KMS-11 (cell line): ENCODE measurements around the gene SLC1A2.

Experiments
- H2AFZ ChIP-seq: fragments of 200-600 bp; sonication (generic); 2 replicates; pipeline ENCODE4 v1.6.1; 2016; ENCODE audit warnings: antibody characterized with exemption, mixed run types, low read depth
- H3K27ac ChIP-seq: fragments of 200-600 bp; sonication (generic); 2 replicates; pipeline ENCODE4 v1.6.1; 2016; ENCODE audit warnings: mild to moderate bottlenecking, mixed run types
- H3K27me3 ChIP-seq: fragments of 200-600 bp; sonication (generic); 2 replicates; pipeline ENCODE4 v1.6.1; 2017; ENCODE audit warnings: mild to moderate bottlenecking, low read depth, mixed run types, moderate library complexity; ENCODE audit not compliant: insufficient read depth
- H3K36me3 ChIP-seq: fragments of 200-600 bp; sonication (generic); 2 replicates; pipeline ENCODE4 v1.6.1; 2017; ENCODE audit warnings: mild to moderate bottlenecking, mixed run types; ENCODE audit not compliant: insufficient read depth
- H3K4me1 ChIP-seq: fragments of 200-600 bp; sonication (generic); 2 replicates; pipeline ENCODE4 v1.6.1; 2016; ENCODE audit warnings: mild to moderate bottlenecking, low read depth, mixed run types; ENCODE audit not compliant: poor library complexity, severe bottlenecking
- H3K4me2 ChIP-seq: fragments of 200-600 bp; sonication (generic); 2 replicates; pipeline ENCODE4 v1.7.0; 2016; ENCODE audit warnings: mild to moderate bottlenecking, mixed run types
- H3K4me3 ChIP-seq: fragments of 200-600 bp; sonication (generic); IDR thresholded peaks from 2 replicates; pipeline ENCODE4 v1.6.1; 2017; ENCODE audit warnings: low read depth, low read length, mixed read lengths; ENCODE audit not compliant: insufficient read depth
- H3K79me2 ChIP-seq: fragments of 200-600 bp; sonication (generic); 2 replicates; pipeline ENCODE4 v1.6.1; 2016; ENCODE audit warnings: low read depth, mixed run types; ENCODE audit not compliant: insufficient read depth
- H3K9ac ChIP-seq: fragments of 200-600 bp; sonication (generic); 2 replicates; pipeline ENCODE4 v1.6.1; 2016; ENCODE audit warnings: mild to moderate bottlenecking, mixed run types
- H4K20me1 ChIP-seq: fragments of 200-600 bp; sonication (generic); 2 replicates; pipeline ENCODE4 v1.6.1; 2016; ENCODE audit warnings: mild to moderate bottlenecking, mixed run types; ENCODE audit not compliant: insufficient read depth
- TF ChIP-seq, protein P1 (sequence below): fragments of 200-600 bp; sonication (generic); conservative IDR thresholded peaks from 2 replicates; pipeline ENCODE4 v1.6.1; 2017; ENCODE audit warnings: low read depth, mild to moderate bottlenecking, antibody characterized with exemption, low read length, moderate library complexity, mixed read lengths

SLC1A2 gene

DNA sequence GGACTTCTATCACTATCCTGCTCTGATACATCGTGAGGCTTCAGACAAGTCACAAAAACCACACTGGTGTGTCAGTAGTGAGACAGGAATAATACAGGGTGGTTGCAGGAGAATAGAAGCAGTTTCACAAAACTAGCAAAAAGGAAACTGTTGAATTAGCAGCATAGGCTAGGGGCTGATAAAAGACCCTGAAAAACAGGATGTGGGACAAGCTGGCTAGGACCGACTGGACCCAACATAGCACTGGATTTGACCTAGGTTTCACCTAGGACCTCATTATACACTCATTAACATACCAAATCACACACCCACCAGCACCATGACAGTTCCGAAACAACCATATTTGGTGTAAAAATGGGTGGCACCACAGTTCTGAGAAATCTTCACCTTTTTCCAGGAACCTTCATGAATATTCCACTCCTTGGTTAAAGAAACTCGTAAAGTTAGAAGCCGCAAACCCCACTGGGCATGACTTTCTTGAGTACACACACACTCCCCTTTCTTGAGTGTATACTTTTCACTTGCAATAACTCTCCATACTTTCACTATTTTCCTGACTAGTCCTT is 76.2 kb downstream of the SLC1A2 start:
- peaks cover 4% of the 10 kb centered on the region for H3K4me1 ChIP-seq
- H2AFZ ChIP-seq = no peak overlapping the region
- no peaks in the 10 kb centered on the region for H4K20me1 ChIP-seq
- H3K36me3 ChIP-seq = no peaks in the 10 kb centered on the region
- no peaks in the 10 kb centered on the region for H3K27me3 ChIP-seq
- no peak overlapping the region for H3K27ac ChIP-seq
- H3K79me2 ChIP-seq = no peaks in the 10 kb centered on the region
- no peak overlapping the region; the same call in 1 of the 2 replicates for H3K4me2 ChIP-seq
- H3K4me3 ChIP-seq = no peak overlapping the region
- H3K9ac ChIP-seq = no peak overlapping the region
- TF ChIP-seq, protein P1, sequence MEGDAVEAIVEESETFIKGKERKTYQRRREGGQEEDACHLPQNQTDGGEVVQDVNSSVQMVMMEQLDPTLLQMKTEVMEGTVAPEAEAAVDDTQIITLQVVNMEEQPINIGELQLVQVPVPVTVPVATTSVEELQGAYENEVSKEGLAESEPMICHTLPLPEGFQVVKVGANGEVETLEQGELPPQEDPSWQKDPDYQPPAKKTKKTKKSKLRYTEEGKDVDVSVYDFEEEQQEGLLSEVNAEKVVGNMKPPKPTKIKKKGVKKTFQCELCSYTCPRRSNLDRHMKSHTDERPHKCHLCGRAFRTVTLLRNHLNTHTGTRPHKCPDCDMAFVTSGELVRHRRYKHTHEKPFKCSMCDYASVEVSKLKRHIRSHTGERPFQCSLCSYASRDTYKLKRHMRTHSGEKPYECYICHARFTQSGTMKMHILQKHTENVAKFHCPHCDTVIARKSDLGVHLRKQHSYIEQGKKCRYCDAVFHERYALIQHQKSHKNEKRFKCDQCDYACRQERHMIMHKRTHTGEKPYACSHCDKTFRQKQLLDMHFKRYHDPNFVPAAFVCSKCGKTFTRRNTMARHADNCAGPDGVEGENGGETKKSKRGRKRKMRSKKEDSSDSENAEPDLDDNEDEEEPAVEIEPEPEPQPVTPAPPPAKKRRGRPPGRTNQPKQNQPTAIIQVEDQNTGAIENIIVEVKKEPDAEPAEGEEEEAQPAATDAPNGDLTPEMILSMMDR = no peak

DNA sequence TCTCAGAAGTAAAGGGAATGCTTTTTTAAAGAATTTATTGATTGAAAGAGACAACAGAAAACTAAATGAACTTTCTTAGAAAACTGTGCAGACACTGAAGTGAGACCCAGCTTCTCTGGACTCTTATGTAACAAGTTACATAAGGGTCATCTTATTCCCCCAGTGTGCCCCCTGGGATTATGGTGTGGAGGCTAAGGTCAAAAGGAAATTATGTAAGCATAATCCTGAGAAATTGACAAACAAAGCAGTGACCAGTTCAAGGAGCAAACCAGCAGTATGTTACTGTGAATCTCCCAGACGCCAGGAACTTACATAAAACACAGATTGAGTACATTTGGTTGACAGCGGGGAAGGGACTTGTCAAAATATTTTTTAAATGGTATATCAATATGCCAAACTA is 78.6 kb downstream of the SLC1A2 start:
- Histone ChIP-seq H3K27me3 (no peaks in the 10 kb centered on the region), H3K79me2 (no peaks in the 10 kb centered on the region), H3K4me2 (no peak overlapping the region), H3K9ac (no peak overlapping the region), H3K4me1 (peaks cover 4% of the 10 kb centered on the region), H3K27ac (no peak overlapping the region), H3K4me3 (no peak overlapping the region), H2AFZ (no peak overlapping the region), H3K36me3 (no peaks in the 10 kb centered on the region), H4K20me1 (no peaks in the 10 kb centered on the region)
- TF ChIP-seq, protein P1 = no peak

DNA sequence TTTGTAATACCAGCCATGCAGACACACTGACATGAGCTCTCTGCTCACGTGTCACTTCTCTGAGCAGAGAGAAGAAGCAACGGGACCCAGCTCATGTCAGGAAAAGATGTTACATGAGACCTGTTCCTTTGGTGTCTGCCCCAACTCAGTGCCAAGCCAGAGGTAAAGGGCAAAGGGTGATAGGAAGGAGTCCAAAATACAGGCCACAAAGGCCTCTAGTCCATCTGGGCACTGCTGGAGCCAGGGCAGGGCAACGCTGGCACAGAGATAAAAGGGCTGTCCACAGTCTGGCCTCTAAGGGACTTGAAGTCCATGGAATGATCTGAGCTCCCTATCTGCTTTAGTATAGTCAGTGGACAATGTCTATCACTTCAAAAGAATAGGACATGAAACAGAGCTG is 79.3 kb downstream of the SLC1A2 start:
- Histone ChIP-seq H3K27ac (no peak overlapping the region), H3K79me2 (no peaks in the 10 kb centered on the region), H4K20me1 (no peaks in the 10 kb centered on the region), H3K9ac (no peak overlapping the region), H3K36me3 (no peaks in the 10 kb centered on the region), H3K4me3 (no peak overlapping the region), H3K4me2 (no peak overlapping the region), H2AFZ (no peak overlapping the region), H3K27me3 (no peaks in the 10 kb centered on the region), H3K4me1 (peaks cover 4% of the 10 kb centered on the region)
- TF ChIP-seq, protein P1 = no peak

DNA sequence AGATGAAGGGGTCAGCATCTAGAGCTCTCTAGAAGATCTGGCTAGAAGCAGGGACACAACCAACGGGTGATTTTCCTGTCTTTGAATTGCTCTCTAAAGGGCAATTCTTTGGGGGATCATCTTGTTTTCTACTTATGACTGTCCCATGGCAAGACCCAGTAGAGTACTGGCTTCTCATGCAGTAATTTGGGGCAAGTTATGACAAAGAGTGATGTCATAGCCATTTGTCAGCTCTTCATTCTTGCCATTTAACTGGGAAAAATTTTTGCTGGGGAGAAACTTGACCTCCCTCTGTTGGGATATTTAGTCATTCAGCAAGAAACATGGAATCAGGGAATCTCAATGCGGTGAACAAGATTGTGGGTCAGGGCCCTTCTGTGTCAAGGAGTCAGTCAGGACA is 80.4 kb downstream of the SLC1A2 start:
- no peak overlapping the region for H3K27ac ChIP-seq

More for the DNA sequence above, 80.4 kb downstream of the SLC1A2 start:
- no peaks in the 10 kb centered on the region for H3K27me3 ChIP-seq
- H3K36me3 ChIP-seq = no peaks in the 10 kb centered on the region
- H4K20me1 ChIP-seq = no peaks in the 10 kb centered on the region
- no peak overlapping the region for H2AFZ ChIP-seq
- no peak overlapping the region for H3K4me3 ChIP-seq
- H3K79me2 ChIP-seq = no peaks in the 10 kb centered on the region
- H3K9ac ChIP-seq = no peak overlapping the region
- H3K4me1 ChIP-seq = peaks cover 4% of the 10 kb centered on the region
- H3K4me2 ChIP-seq = no peak overlapping the region
- TF ChIP-seq, protein P1 = no peak
